GM12892 (cell line): ENCODE data around the gene USP5.

Source experiments
- POLR2AphosphoS5 ChIP-seq: IDR thresholded peaks from 2 replicates; pipeline ENCODE4 v1.6.1; 2011; ENCODE audit warnings: low read depth, low read length, control low read depth
- TAF1 ChIP-seq: IDR thresholded peaks from 2 replicates; pipeline ENCODE4 v1.6.1; 2011; ENCODE audit warnings: low read depth, mild to moderate bottlenecking, control low read depth, low read length, borderline replicate concordance

- TF ChIP-seq TAF1 (no peak), POLR2AphosphoS5 (no peak)
Measured at GRCh38 chr12:6823182-6824084, 28.5 kb upstream of the USP5 start.
